HG02840 (cell line): ENCODE measurements around the gene MGA.

Experiments used
- ATAC-seq: cut with Tn5 transposase; IDR thresholded peaks from one replicate; pipeline ENCODE4 v1.9.1; 2021; ENCODE audit warnings: mild to moderate bottlenecking, moderate library complexity, moderate number of reproducible peaks; ENCODE audit not compliant: unreplicated experiment, low FRiP score

Gene MGA

GRCh38 chr15:41656188-41656587 is 4.0 kb upstream of the MGA start:
- no peak for ATAC-seq

DNA sequence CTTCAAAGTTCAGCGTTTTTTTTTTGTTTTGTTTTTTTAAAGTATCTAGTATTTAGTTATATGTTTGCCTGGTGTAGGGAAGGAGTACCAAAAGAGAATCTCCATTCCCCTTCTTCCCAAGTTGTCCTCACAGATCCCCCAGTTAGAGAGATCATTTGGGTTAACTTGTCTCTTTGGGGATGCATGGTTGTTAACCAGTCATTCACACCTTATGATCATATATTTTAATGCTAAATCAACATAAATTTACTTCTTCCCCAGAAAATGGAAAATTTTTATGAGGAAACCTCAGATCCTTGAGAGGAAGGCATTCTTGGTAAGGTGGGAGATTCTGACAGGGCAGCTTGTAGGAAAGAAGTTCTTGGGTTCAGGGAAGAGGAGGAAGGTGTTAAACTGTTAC is 1.5 kb upstream of the MGA start:
- no peak for ATAC-seq

DNA sequence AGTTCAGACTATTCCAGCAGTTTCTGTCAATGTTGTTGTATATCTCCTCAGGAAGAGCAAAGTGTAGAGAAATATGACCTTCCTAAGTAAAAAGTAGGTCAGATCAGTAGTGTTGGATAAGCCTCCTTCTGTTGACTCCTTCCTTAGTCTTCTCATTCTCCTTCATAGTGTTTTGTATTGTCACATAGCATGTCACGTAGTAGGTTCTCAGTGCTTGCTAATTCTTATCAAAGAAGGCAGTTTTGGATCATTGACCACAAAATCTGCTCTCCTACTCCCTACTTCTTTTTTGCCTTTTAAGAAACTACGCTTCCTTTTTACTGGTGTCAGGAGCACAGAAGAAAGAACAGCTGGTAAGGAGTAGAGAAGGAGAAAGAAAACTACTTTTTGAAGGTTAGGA is 1.0 kb upstream of the MGA start:
- ATAC-seq = no peak

GRCh38 chr15:41659855-41660234 is 360 bp upstream of the MGA start:
- ATAC-seq = peak; percentile 11

GRCh38 chr15:41661078-41661517 is 893 bp downstream of the MGA start:
- no peak for ATAC-seq

DNA sequence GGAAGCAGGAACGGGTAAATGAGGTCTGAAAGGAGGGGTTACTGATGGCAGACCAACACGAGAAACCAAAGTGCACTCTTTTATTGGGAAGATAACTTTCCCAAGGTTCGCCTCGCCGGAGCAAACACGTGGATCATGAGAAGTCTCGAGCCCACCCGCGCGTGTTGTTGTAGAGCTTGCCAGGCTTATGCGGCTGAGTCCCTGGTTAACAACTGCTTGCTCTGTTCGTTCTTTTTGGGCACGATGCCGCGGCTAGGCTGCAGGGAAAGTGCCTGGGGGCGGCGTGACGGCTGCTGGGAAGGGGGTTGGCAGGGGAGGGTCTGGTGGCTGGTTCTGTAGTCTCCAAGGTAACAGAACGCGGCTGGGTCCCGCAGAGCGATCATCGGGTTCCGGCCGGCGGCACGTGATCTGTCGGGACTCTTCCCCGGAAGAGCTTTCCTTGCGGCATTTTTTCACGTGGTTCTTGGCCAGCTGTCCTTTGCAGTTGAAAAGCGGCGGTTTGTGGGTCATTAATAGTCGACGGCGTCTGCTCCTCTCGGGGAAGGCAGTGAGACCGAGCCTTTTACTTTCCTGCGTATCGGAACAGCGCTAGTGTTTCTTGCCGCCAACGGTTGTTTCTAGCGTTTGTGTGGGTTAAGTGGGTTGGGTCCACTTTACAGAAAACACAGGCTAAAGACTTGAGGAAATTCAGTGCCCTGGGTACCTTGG is 1.5 kb downstream of the MGA start:
- no peak for ATAC-seq

GRCh38 chr15:41666353-41666920 is 6.2 kb downstream of the MGA start:
- ATAC-seq = no peak

DNA sequence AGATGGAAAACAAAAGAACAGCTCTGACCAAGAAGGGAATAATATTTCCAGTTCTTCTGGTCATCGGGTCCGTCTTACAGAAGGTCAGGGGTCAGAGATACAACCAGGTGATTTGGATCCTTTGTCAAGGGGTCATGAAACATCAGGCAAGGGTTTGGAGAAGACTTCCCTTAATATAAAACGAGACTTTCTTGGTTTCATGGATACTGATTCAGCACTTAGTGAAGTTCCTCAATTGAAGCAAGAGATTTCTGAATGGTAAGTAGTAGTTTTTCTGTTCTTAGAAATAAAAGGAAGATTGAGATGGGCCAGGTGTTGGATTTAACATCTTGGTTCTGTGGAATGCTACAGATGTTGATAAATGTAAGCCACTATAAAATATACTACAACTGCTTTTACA is 9.5 kb downstream of the MGA start:
- no peak for ATAC-seq

GRCh38 chr15:41671656-41672648 is 11.7 kb downstream of the MGA start:
- ATAC-seq = no peak

DNA sequence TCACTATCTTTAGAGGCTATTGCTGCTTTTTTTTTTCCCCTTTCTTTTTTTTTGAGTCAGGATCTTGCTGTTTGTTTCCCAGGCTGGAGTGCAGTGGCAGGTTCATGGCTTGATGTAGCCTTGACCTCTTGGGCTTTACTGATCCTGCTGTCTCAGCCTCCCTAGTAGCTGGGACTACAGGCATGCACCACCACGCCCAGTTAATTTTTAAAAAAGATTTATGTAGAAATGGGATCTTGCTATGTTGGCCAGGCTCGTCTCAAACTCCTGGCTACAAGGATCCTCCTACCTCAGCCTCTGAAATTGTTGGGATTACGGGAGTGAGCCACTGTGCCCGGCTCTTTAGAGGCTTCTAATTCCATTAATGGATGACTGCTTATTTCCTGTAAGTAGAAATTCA is 15.1 kb downstream of the MGA start:
- ATAC-seq = no peak

GRCh38 chr15:41678742-41679141 is 18.5 kb downstream of the MGA start:
- ATAC-seq = no peak

GRCh38 chr15:41683955-41684354 is 23.8 kb downstream of the MGA start:
- no peak for ATAC-seq

GRCh38 chr15:41688671-41689070 is 28.5 kb downstream of the MGA start:
- no peak for ATAC-seq

- ATAC-seq = no peak
Observed at GRCh38 chr15:41689083-41689482, 28.9 kb downstream of the MGA start.

- ATAC-seq = no peak
Observed at GRCh38 chr15:41689834-41690233, 29.6 kb downstream of the MGA start.

DNA sequence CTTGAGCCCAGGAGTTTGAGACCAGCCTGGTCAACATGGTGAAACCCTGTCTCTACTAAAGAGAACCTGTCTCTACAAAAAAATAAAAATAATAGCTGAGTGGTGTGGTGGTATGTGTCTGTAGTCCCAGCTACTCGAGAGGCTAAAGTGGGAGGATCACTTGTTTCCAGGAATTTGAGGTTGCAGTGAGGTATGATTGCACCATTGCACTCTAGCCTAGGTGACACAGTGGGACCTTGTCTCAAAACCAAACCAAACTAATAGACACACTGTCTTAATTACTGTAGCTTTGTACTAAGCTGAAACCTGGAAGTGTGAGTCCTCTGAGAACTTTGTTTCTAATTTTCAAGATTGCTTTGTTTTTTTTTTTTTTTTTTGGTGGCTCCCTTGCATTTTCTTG is 30.4 kb downstream of the MGA start:
- ATAC-seq = no peak

DNA sequence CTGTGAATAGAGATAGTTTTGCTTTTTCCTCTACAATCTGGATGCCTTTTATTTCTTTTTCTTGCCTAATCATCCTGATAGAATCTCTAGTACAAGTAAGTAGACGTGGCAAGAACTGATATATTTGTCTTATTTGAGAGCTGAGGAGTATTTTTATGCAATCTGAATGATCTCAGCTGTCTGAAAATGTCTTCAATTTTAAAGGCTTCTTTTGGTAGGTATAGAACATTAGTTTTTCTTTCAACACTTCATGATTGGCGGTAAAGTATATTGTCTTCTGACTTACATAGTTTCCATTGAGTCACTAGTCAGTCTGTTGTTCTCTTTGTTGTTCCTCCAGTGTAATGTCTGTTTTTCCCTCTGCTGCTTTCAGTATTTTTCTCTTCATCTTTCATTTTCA is 31.3 kb downstream of the MGA start:
- no peak for ATAC-seq

GRCh38 chr15:41692049-41692448 is 31.8 kb downstream of the MGA start:
- no peak for ATAC-seq

DNA sequence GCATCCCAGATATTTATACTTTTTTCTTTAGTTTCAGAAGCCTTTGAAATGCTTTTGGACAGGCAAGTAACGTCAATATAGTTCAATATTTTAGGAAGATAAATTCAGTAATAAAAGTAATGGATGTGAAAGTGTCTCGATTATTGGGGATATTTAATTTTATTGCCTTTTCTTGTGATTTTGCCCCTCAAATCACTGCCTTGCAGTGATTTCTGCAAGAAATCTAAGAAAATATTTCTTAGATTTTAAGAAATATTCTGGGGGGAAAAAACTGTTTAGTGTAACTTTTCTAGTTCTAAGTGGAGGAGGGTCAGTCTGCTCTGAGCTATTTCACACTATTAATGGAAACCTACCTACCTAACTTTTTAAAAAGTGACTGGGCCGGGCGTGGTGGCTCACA is 33.6 kb downstream of the MGA start:
- no peak for ATAC-seq

DNA sequence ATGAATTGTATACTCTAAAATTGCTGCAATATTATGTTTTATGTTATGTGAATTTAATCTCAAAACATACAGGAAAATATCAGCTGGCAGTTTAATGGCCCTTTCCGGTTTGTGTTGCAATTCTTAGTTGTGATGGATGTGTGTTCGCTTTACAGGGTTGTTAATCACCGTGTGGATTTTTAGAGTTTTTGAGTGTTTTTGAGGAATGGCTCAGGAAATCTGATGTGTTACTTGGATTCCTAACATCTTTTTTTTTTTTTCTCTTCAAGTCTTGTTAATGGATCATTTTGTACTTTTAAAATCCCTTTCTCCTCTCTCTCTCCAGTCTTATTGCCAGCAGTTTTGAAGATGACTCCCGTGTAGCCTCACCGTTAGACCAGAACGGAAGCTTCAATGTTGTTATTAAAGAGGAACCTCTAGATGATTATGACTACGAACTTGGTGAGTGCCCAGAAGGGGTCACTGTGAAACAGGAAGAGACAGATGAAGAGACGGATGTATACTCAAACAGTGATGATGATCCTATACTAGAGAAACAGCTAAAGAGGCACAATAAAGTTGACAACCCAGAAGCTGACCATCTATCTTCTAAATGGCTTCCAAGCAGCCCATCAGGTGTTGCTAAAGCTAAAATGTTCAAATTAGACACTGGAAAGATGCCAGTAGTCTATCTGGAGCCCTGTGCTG is 35.7 kb downstream of the MGA start:
- peak; percentile 80 for ATAC-seq

DNA sequence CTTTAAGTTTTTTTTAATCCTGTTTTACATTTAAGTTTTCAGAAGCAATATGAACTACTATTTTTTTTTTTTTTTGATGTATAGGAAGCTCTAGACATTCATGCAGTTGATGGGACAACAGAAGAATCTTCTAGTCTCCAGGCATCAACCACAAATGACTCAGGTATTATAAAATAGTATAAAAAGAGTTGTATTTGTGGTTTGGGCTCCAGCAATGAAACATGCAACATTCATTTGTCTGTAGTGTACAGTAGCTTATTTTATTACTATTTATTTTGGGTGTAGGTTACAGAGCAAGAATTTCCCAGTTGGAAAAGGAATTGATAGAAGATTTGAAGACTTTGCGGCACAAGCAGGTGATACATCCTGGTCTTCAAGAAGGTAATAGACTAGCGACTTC is 38.6 kb downstream of the MGA start:
- no peak for ATAC-seq
